HepG2 (cell line): ENCODE data around the gene CST1. TPM values are rescaled to one million over a fixed set of nuclear protein-coding genes. Genes with fewer than 3 reads are reported as not detected.
A peak's percentile ranks its signal among the peaks of the same experiment; 100 is the strongest.

Source experiments
- BATF2 ChIP-seq: sonication (generic); formaldehyde crosslinking; IDR thresholded peaks from 2 replicates; pipeline ENCODE4 v1.8.0; 2022; ENCODE audit warnings: mild to moderate bottlenecking, missing genetic modification reagents, moderate library complexity
- BRCA1 ChIP-seq: sonication (generic); formaldehyde crosslinking; IDR thresholded peaks from 2 replicates; pipeline ENCODE4 v1.4.0; 2020; ENCODE audit warnings: missing genetic modification reagents
- NR1H2 ChIP-seq: sonication (generic); formaldehyde crosslinking; IDR thresholded peaks from 2 replicates; pipeline ENCODE4 v1.8.1; 2022; ENCODE audit warnings: low read depth, missing genetic modification reagents, borderline replicate concordance
- RBAK ChIP-seq: sonication (generic); formaldehyde crosslinking; IDR thresholded peaks from 2 replicates; pipeline ENCODE4 v1.5.1; 2020; ENCODE audit warnings: mild to moderate bottlenecking, missing genetic modification reagents
- SOX6 ChIP-seq, 2 experiments: fragments of 450-650 bp in 1 of 2; sonication (generic) in 1 of 2; formaldehyde crosslinking in 1 of 2; IDR thresholded peaks; 2 replicates each; pipeline versions ENCODE4 v1.4.0 to v1.6.1; 2017 to 2020; ENCODE audit warnings: antibody characterized with exemption in 1 of 2, mild to moderate bottlenecking in 1 of 2, missing genetic modification reagents in 1 of 2
- ZNF281 ChIP-seq: sonication (generic); formaldehyde crosslinking; IDR thresholded peaks from 2 replicates; pipeline ENCODE4 v1.4.0; 2020; ENCODE audit warnings: missing genetic modification reagents, borderline replicate concordance
- ZNF552 ChIP-seq: sonication (generic); formaldehyde crosslinking; IDR thresholded peaks from 2 replicates; pipeline ENCODE4 v1.9.0; 2022; ENCODE audit warnings: missing genetic modification reagents, mild to moderate bottlenecking, borderline replicate concordance
- ZSCAN21 ChIP-seq: sonication (generic); formaldehyde crosslinking; IDR thresholded peaks from 2 replicates; pipeline ENCODE4 v1.8.0; 2022; ENCODE audit warnings: mild to moderate bottlenecking, missing genetic modification reagents, moderate library complexity, borderline replicate concordance
- polyA plus RNA-seq, 8 experiments: library from polyadenylated mRNA; depleted of rRNA in 3 of 8; stranded (reverse) in 7 of 8; unstranded in 1 of 8; fragments of >200 nt; fragmentation: Illumina TruSeq in 4 of 8; extraction: Trizol in 4 of 8; gene quantifications; 2 replicates each; pipeline versions ENCODE4 v1.2.1 to v1.2.3, GENCODE V29; 2011 to 2016; ENCODE audit warnings: low read depth in 4 of 8, missing spikeins in 1 of 8, mixed read lengths in 1 of 8; ENCODE audit not compliant: insufficient read depth in 1 of 8
- total RNA-seq, 5 experiments: library from RNA; depleted of rRNA; stranded (reverse); fragments of >200 nt; fragmentation: Illumina TruSeq; extraction: Trizol; gene quantifications; 2 replicates each; pipeline ENCODE4 v1.2.3, GENCODE V29; 2016; ENCODE audit warnings: low read depth in 1 of 5
- TF ChIP-seq, protein P1 (sequence below): sonication (generic); formaldehyde crosslinking; IDR thresholded peaks from 2 replicates; pipeline ENCODE4 v1.4.0; 2020; ENCODE audit warnings: mild to moderate bottlenecking, missing genetic modification reagents

The CST1 gene
- total and polyA plus RNA-seq, 2 of the 13 experiments (the other 11 are each of a cell fraction or from before 2014, with no cell fraction given), result 0.09 TPM; not detected in 1

- TF ChIP-seq, protein P1, sequence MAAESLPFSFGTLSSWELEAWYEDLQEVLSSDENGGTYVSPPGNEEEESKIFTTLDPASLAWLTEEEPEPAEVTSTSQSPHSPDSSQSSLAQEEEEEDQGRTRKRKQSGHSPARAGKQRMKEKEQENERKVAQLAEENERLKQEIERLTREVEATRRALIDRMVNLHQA (CRISPR knock-in tag), result no peak
- no peak for TF ChIP-seq ZNF552
- TF ChIP-seq BRCA1 (CRISPR knock-in tag), result no peak
- 0 out of 2 replicates have a peak, but pooled peaks have one; percentile 31 for TF ChIP-seq SOX6 (IDR thresholded peaks at IDR 0.05)
- no peak for TF ChIP-seq SOX6 (CRISPR knock-in tag; IDR thresholded peaks at IDR 0.05)
- no peak for TF ChIP-seq BATF2 (CRISPR knock-in tag)
- TF ChIP-seq ZNF281, result no peak
- no peak for TF ChIP-seq RBAK
- TF ChIP-seq NR1H2 (CRISPR knock-in tag), result no peak
- no peak for TF ChIP-seq ZSCAN21 (CRISPR knock-in tag)
Observed at GRCh38 chr20:23783447-23783846, 32.7 kb upstream of the CST1 start (continued).
